ENCODE results near the gene FBXW8. TPM values are rescaled to one million over a fixed set of nuclear protein-coding genes. Genes with fewer than 3 reads are reported as not detected.

The FBXW8 gene
- total and polyA plus RNA-seq, 2 donors (not counting 1 experiment from before 2014, with no cell fraction given), result 11.7 to 20.9 TPM

GRCh38 chr12:117046011-117046369 is 135.2 kb downstream of the FBXW8 start:
- Histone ChIP-seq H3K36me3 (ENCODE audit: control insufficient read depth, insufficient read depth, low read length) (no peaks in the 10 kb centered on the region), H3K9ac (ENCODE audit: insufficient read depth, low read length) (no peak overlapping the region), H3K9me3 (ENCODE audit: control insufficient read depth, insufficient read depth, low read depth, low read length) (no peaks in the 10 kb centered on the region), H3K27ac (ENCODE audit: insufficient read depth, low read length) (no peak overlapping the region), H3K27me3 (ENCODE audit: control insufficient read depth, insufficient read depth, low read length) (peaks cover under 1% of the 10 kb centered on the region), H3K4me1 (ENCODE audit: control insufficient read depth, extremely low read depth, insufficient read depth, low read length) (peaks cover 3% of the 10 kb centered on the region), H3K79me2 (ENCODE audit: control insufficient read depth, insufficient read depth, low read length) (no peaks in the 10 kb centered on the region), H3K4me3 (replicated peaks in 1 of 4; ENCODE audit: control extremely low read depth in 1 of 4, insufficient read depth in 1 of 4, low read depth in 3 of 4, low read length in 4 of 4) (no peak overlapping the region), H2AFZ (ENCODE audit: low read length) (no peak overlapping the region), H4K20me1 (ENCODE audit: control insufficient read depth, extremely low read depth, insufficient read depth, low read length) (no peaks in the 10 kb centered on the region), H3K4me2 (ENCODE audit: extremely low read depth, insufficient read depth, low read length) (no peak overlapping the region)
- DNase-seq (ENCODE audit: low read depth in 2 of 2), result no peak
- no peak for TF ChIP-seq CTCF (conservative IDR thresholded peaks at IDR 0.05 in 1 of 2, IDR thresholded peaks at IDR 0.05 in 1 of 2; ENCODE audit: low read depth in 1 of 2, low read length in 2 of 2)
- TF ChIP-seq EZH2 (IDR thresholded peaks at IDR 0.05; ENCODE audit: low read length, missing control alignments), result no peak

- H3K9ac ChIP-seq (ENCODE audit: insufficient read depth, low read length), result no peak overlapping the region
- no peaks in the 10 kb centered on the region for H3K9me3 ChIP-seq (ENCODE audit: control insufficient read depth, insufficient read depth, low read depth, low read length)
- no peak overlapping the region for H3K4me3 ChIP-seq (replicated peaks in 1 of 4; ENCODE audit: control extremely low read depth in 1 of 4, insufficient read depth in 1 of 4, low read depth in 3 of 4, low read length in 4 of 4)
- TF ChIP-seq EZH2 (IDR thresholded peaks at IDR 0.05; ENCODE audit: low read length, missing control alignments) (no peak), CTCF (conservative IDR thresholded peaks at IDR 0.05 in 1 of 2, IDR thresholded peaks at IDR 0.05 in 1 of 2; ENCODE audit: low read depth in 1 of 2, low read length in 2 of 2) (no peak)
- no peak overlapping the region for H3K27ac ChIP-seq (ENCODE audit: insufficient read depth, low read length)
- H3K79me2 ChIP-seq (ENCODE audit: control insufficient read depth, insufficient read depth, low read length), result no peaks in the 10 kb centered on the region
- H3K4me1 ChIP-seq (ENCODE audit: control insufficient read depth, extremely low read depth, insufficient read depth, low read length), result peaks cover 3% of the 10 kb centered on the region
- DNase-seq (ENCODE audit: low read depth in 2 of 2), result no peak
- H4K20me1 ChIP-seq (ENCODE audit: control insufficient read depth, extremely low read depth, insufficient read depth, low read length), result no peaks in the 10 kb centered on the region
- H3K27me3 ChIP-seq (ENCODE audit: control insufficient read depth, insufficient read depth, low read length), result peaks cover 3% of the 10 kb centered on the region
- no peak overlapping the region for H3K4me2 ChIP-seq (ENCODE audit: extremely low read depth, insufficient read depth, low read length)
- H3K36me3 ChIP-seq (ENCODE audit: control insufficient read depth, insufficient read depth, low read length), result no peaks in the 10 kb centered on the region
- H2AFZ ChIP-seq (ENCODE audit: low read length), result no peak overlapping the region
Observed at GRCh38 chr12:117046425-117046824, 135.7 kb downstream of the FBXW8 start.

GRCh38 chr12:117046861-117047530 is 136.2 kb downstream of the FBXW8 start:
- H2AFZ ChIP-seq (ENCODE audit: low read length), result no peak overlapping the region
- no peak for DNase-seq (ENCODE audit: low read depth in 2 of 2)
- H3K4me3 ChIP-seq (replicated peaks in 1 of 4; ENCODE audit: control extremely low read depth in 1 of 4, insufficient read depth in 1 of 4, low read depth in 3 of 4, low read length in 4 of 4), result no peak overlapping the region
- H3K9ac ChIP-seq (ENCODE audit: insufficient read depth, low read length), result no peak overlapping the region
- H3K79me2 ChIP-seq (ENCODE audit: control insufficient read depth, insufficient read depth, low read length), result no peaks in the 10 kb centered on the region
- H3K4me2 ChIP-seq (ENCODE audit: extremely low read depth, insufficient read depth, low read length), result no peak overlapping the region
- H3K27me3 ChIP-seq (ENCODE audit: control insufficient read depth, insufficient read depth, low read length), result peaks cover 3% of the 10 kb centered on the region
- H3K27ac ChIP-seq (ENCODE audit: insufficient read depth, low read length), result no peak overlapping the region
- H4K20me1 ChIP-seq (ENCODE audit: control insufficient read depth, extremely low read depth, insufficient read depth, low read length), result no peaks in the 10 kb centered on the region
- H3K4me1 ChIP-seq (ENCODE audit: control insufficient read depth, extremely low read depth, insufficient read depth, low read length), result peaks cover 3% of the 10 kb centered on the region
- no peaks in the 10 kb centered on the region for H3K36me3 ChIP-seq (ENCODE audit: control insufficient read depth, insufficient read depth, low read length)
- TF ChIP-seq EZH2 (IDR thresholded peaks at IDR 0.05; ENCODE audit: low read length, missing control alignments) (no peak), CTCF (conservative IDR thresholded peaks at IDR 0.05 in 1 of 2, IDR thresholded peaks at IDR 0.05 in 1 of 2; ENCODE audit: low read depth in 1 of 2, low read length in 2 of 2) (no peak)
- H3K9me3 ChIP-seq (ENCODE audit: control insufficient read depth, insufficient read depth, low read depth, low read length), result no peaks in the 10 kb centered on the region
